ENCODE data around the gene AFG3L2. TPM values are rescaled to one million over a fixed set of nuclear protein-coding genes. Genes with fewer than 3 reads are reported as not detected.

The AFG3L2 gene
- total RNA-seq, 2 donors from 2014 or later: 39.7 to 51.5 TPM

DNA sequence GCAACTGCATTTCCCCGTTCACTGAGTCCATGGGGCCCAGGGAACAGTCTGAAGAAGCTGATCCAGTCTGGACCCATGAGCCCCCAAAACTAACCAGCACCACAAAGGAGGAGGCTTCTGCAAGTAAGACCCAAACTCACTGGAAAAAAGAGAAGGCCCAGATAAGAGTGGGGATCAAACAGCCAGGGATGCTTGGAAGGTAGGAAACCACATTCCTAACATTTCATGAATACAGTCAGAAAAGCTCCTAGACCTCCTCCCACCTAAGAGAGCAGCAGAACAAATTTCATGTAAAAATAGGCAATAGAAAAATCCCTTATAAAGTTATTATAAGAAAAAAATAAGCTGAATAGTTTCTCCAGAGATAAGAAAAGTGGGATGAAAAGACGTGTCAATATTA lies 38.6 kb downstream of the AFG3L2 start:
- no peak for TF ChIP-seq POLR2A (IDR thresholded peaks at IDR 0.05)
- TF ChIP-seq, protein P1, sequence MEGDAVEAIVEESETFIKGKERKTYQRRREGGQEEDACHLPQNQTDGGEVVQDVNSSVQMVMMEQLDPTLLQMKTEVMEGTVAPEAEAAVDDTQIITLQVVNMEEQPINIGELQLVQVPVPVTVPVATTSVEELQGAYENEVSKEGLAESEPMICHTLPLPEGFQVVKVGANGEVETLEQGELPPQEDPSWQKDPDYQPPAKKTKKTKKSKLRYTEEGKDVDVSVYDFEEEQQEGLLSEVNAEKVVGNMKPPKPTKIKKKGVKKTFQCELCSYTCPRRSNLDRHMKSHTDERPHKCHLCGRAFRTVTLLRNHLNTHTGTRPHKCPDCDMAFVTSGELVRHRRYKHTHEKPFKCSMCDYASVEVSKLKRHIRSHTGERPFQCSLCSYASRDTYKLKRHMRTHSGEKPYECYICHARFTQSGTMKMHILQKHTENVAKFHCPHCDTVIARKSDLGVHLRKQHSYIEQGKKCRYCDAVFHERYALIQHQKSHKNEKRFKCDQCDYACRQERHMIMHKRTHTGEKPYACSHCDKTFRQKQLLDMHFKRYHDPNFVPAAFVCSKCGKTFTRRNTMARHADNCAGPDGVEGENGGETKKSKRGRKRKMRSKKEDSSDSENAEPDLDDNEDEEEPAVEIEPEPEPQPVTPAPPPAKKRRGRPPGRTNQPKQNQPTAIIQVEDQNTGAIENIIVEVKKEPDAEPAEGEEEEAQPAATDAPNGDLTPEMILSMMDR (IDR thresholded peaks at IDR 0.05): no peak
- TF ChIP-seq POLR2AphosphoS5 (IDR thresholded peaks at IDR 0.05): no peak
- H3K4me3 ChIP-seq: no peak overlapping the region
- H3K27me3 ChIP-seq (replicated peaks; ENCODE audit: insufficient read depth): no peaks in the 10 kb centered on the region
- no peaks in the 10 kb centered on the region for H3K36me3 ChIP-seq
- 89% methylated on average over 2 of the region's 2 CpGs for WGBS
- no peak for DNase-seq (ENCODE audit: low spot score)
- H3K9me3 ChIP-seq: no peaks in the 10 kb centered on the region
- intact Hi-C loops (cut with DNase I): no loop called here
- H3K27ac ChIP-seq: no peak overlapping the region
- H3K4me1 ChIP-seq (replicated peaks): no peaks in the 10 kb centered on the region

DNA sequence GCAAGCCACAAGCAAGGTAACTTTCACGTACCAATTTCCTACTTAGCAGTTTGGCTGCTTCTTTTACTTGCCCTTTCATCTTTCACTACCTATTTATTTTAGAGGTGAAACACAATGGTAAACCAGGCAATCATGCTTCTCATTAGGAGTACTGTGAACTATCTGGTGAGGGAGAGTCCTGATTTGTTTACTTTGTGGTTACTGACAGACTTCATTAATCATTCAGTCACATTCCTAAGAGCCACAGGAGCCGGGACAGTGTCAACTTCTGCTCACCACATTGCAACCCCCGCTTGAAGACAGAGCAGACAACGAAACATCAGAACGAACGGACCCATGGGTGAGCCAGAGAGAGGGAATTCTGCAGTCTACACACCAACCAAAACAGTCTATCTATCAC lies 40.1 kb downstream of the AFG3L2 start:
- WGBS: 45% methylated on average over 6 of the region's 6 CpGs
- no peaks in the 10 kb centered on the region for H3K36me3 ChIP-seq
- TF ChIP-seq, protein P1 (IDR thresholded peaks at IDR 0.05): no peak
- TF ChIP-seq POLR2AphosphoS5 (IDR thresholded peaks at IDR 0.05): no peak
- TF ChIP-seq POLR2A (IDR thresholded peaks at IDR 0.05): no peak
- no peak for DNase-seq (ENCODE audit: low spot score)
- H3K4me3 ChIP-seq: no peak overlapping the region
- intact Hi-C loops (cut with DNase I): no loop called here
- no peaks in the 10 kb centered on the region for H3K4me1 ChIP-seq (replicated peaks)
- no peak overlapping the region for H3K27ac ChIP-seq
- no peaks in the 10 kb centered on the region for H3K27me3 ChIP-seq (replicated peaks; ENCODE audit: insufficient read depth)
- H3K9me3 ChIP-seq: no peaks in the 10 kb centered on the region

DNA sequence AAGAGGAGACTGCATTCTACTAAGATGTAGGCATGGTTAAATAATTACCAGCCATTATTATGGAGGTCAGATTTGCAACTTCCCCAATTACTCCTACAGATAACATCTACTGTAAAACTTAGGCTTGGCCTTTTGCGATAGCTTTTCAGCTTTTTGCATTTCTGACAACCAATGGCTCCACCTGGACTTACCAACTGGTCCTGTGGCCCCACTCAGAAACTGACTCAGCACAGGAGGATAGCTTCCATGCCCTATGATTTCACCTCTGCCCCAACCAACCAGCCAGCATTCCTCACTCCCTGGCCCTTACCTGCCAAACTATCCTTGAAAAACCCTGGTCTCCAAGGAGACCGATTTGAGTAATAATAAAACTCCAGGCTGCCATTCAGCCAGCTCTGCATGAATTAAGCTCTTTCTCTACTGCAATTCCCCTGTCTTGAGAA lies 40.8 kb downstream of the AFG3L2 start:
- Histone ChIP-seq H3K4me3 (no peak overlapping the region), H3K4me1 (replicated peaks) (no peaks in the 10 kb centered on the region), H3K27ac (no peak overlapping the region), H3K27me3 (replicated peaks; ENCODE audit: insufficient read depth) (no peaks in the 10 kb centered on the region), H3K36me3 (no peaks in the 10 kb centered on the region), H3K9me3 (no peaks in the 10 kb centered on the region)
- TF ChIP-seq POLR2A (IDR thresholded peaks at IDR 0.05): no peak
- TF ChIP-seq, protein P1 (IDR thresholded peaks at IDR 0.05): no peak
- no peak for TF ChIP-seq POLR2AphosphoS5 (IDR thresholded peaks at IDR 0.05)
- intact Hi-C loops (cut with DNase I): no loop called here
- 28% methylated on average over 2 of the region's 2 CpGs for WGBS
- DNase-seq (ENCODE audit: low spot score): no peak

DNA sequence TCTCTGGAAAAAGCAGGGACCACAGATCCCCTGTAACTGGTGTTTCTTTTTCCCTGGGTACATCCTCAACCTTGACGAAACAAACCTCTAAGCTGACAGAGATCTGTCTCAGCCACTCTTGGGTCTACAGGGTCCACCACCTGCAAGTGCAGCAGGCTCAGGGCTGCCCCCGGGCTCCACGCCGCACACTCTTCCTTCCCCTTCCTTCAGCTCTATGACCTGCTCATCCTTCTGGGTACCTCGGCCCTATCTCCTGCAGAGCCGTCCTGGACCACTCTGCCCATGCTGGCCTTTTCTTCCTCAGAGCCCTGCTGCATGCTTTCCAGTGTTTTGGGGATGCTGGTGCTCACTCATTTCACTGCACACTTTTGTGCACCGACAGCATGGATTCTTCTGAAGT lies 41.5 kb downstream of the AFG3L2 start:
- 76% methylated on average over 7 of the region's 7 CpGs for whole genome bisulfite sequencing
- H3K4me3 ChIP-seq: no peak overlapping the region
- no peaks in the 10 kb centered on the region for H3K9me3 ChIP-seq
- intact Hi-C loops (cut with DNase I): no loop called here
- no peak overlapping the region for H3K27ac ChIP-seq
- no peaks in the 10 kb centered on the region for H3K27me3 ChIP-seq (replicated peaks; ENCODE audit: insufficient read depth)
- DNase-seq (ENCODE audit: low spot score): no peak
- no peaks in the 10 kb centered on the region for H3K36me3 ChIP-seq
- no peak for TF ChIP-seq POLR2A (IDR thresholded peaks at IDR 0.05)
- TF ChIP-seq POLR2AphosphoS5 (IDR thresholded peaks at IDR 0.05): no peak
- TF ChIP-seq, protein P1 (IDR thresholded peaks at IDR 0.05): no peak
- H3K4me1 ChIP-seq (replicated peaks): no peaks in the 10 kb centered on the region

DNA sequence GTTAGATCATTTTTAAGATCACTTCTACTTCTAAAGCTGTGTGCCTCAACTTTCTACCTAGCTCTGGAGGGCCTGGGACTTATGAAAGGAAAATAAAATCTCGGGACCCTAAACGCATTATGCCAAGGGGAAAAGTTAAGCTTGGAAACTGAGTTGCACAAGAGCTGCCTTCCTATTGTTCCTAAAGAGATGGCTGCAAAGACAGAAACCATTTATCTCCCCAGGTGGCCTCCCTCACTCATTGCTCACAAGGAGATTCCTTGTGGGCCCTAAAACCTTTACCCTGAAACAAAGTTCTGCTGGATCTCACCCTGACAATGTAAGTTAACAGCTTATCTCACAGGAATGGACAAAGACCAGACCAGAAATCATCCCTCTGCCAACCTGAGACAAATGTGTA lies 42.2 kb downstream of the AFG3L2 start:
- DNase-seq (ENCODE audit: low spot score): no peak
- intact Hi-C loops (cut with DNase I): no loop called here
- no peak overlapping the region for H3K27ac ChIP-seq
- TF ChIP-seq POLR2A (IDR thresholded peaks at IDR 0.05) (no peak), POLR2AphosphoS5 (IDR thresholded peaks at IDR 0.05) (no peak)
- TF ChIP-seq, protein P1 (IDR thresholded peaks at IDR 0.05): no peak
- H3K4me1 ChIP-seq (replicated peaks): no peaks in the 10 kb centered on the region
- no peaks in the 10 kb centered on the region for H3K9me3 ChIP-seq
- H3K4me3 ChIP-seq: no peak overlapping the region
- H3K36me3 ChIP-seq: no peaks in the 10 kb centered on the region
- WGBS: 90% methylated on average over 2 of the region's 2 CpGs
- no peaks in the 10 kb centered on the region for H3K27me3 ChIP-seq (replicated peaks; ENCODE audit: insufficient read depth)

All from prostate gland (tissue), 2 donors.